HS-5 (cell line): ENCODE measurements around the gene CTNNA2.

Experiments used
- DNase-seq: peaks from one replicate; pipeline ENCODE4 v3.0.0-alpha.2; 2012; ENCODE audit warnings: low read depth

The CTNNA2 gene

DNA sequence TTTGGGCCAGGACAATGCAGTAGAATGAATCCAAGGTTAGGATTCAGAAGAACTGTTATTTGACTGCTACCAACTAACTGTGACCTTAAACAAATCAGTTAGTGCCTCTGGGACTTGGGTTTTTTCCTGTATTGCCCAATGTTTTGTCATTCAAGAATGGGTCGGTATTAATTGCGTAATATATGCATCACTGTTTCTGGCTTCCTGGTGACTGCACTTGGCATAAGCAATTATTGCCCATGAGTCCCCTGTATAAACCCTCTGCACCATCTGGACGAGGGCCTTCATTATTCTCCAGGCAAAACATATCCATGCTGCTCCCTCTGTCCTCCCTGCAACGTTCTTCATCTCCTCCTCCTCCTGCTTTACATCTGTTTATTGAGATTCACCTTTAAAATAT is 1047.5 kb downstream of the CTNNA2 start:
- peak; percentile 40 for DNase-seq

DNA sequence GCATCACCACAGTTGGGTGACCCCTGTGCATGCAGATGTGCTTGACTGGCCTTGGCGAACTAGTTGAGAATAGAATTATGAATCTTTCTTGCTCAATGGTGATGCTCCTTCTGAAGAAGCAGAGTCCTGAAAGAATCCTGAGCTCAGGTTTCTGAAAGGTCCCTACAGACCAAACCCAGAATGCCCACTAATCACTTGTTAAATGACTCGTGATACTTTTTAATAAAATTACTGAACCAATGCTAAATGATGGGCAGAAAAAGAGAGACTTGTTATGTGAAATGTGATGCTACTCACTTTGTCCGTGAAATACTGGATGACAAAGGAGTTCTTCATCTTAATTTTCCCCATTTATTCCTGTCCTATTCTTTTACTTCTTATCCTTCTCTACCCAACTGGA is 1055.2 kb downstream of the CTNNA2 start:
- no peak for DNase-seq

DNA sequence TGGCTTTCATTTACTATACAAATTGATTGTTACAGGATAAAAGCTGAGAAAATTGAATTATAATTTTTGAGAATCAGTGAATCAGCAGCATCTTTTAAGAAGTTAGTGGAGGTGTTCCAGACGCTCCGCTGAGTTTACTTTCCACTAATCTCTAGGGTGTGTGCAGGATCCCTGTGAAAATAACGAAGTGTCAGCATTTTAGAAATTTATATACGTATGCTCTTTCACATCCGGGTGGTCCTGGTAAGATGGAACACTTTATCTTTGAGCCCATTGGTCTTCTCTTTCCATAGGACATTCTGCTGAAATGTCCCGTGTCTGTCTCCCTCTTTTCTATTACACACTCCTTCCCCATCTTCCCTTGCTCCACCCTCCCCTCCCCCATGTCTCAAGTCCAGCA is 1060.3 kb downstream of the CTNNA2 start:
- DNase-seq: no peak

DNA sequence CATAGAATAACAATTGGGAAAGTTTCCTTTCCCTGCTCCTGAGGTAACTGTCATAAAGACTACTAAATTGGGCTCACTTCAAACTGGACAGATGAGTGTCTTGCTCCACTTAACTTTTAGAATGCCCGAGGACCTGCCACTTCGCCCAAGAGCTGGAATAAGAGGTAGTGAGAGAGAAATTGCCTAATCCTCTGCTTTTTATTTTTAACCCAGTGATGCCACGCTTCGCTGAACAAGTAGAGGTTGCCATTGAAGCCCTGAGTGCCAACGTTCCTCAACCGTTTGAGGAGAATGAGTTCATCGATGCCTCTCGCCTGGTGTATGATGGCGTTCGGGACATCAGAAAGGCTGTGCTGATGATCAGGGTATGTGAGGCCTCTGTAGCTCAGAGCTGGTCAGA is 1061.1 kb downstream of the CTNNA2 start:
- no peak for DNase-seq

DNA sequence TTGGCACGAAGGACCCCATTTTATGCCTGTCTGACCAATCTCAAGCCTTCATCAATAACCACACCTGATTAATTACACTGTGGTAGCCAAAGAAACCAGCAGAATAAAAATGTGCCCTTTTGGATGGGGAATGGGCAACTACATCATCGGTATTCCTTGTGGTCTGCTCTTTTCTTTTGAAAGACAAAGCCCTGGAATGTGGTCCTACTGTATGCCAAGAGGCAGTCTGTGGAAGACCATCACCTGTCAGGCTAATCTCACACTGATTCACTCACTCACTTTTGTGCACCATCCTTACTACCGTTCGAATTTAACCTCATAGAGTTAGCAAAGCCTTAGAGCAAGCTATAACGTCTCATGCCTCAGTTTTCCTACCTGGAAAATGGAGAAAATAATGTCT is 1066.9 kb downstream of the CTNNA2 start:
- no peak for DNase-seq

DNA sequence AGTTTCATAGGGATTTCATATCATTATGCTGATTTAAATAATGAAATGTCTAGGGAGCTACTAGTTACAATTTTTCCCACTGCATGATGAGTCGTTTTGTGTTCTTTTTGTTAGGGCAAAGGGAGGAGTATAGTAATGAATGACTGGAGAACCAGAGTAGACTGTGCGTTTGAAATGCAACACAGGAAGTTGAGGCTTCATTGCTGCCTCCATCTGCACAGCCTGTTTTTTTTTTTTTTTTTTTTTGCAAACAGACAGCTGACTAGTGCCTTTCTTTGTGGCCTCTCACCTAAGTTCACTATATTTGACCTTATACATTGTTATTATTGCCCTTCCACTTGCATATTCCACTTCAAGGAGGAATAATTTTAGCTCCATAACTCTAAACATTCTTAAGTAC is 1078.4 kb downstream of the CTNNA2 start:
- DNase-seq: no peak

DNA sequence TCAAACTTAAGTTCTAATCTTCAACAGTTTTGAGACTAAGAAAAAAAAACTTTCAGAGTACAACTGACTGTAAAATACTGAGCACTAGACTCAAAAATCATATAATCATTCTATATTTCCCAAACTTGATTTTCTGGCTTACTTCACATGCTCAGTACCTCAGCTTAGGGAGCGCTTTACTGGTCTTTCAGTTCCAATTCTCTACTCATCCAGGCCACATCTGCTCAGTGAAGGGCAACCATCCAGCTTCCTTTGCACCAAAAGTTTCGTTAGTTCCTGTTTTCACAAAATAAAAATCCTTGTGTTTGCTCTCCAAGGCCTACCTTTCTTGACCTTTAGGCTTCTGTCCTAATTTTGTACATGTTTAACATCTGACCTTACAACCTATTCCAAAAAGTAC is 1079.3 kb downstream of the CTNNA2 start:
- no peak for DNase-seq

DNA sequence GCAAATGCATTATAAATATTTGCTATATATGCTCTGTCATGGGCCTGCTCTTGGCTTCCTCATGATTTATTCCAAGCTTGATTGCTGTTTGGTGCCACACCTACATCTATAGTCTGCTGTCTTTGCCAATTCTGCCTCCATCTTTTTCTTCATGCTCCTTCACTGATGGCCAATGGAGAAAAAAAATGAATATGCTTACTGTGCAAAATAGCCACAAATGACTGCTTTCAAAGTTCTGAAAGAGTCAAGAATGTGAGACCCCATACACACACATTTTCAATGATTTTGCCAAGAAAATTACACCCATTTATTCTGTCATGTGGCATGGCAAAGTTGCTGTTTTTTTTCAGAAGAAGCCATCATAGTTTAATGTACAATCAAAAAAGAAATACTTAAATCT is 1097.3 kb downstream of the CTNNA2 start:
- no peak for DNase-seq

DNA sequence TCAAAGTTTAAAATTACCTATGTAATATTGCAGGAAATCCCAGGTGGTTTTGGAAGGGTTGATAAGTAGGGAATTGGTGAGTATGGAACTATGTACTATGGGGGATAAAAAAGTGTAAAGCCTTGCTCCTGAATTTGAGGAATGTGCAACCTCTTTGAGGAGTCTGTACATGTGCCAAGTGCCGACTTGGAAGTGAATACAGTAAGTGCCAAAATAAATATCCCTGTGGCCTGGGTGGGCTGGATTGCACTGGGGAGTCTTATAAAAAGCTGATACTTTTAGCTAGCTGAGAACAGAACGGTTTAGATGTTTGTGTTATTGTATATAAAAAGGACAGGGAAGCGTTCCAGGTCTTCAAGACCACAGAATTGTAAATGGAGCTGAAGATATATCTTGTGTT is 1108.8 kb downstream of the CTNNA2 start:
- DNase-seq: no peak

DNA sequence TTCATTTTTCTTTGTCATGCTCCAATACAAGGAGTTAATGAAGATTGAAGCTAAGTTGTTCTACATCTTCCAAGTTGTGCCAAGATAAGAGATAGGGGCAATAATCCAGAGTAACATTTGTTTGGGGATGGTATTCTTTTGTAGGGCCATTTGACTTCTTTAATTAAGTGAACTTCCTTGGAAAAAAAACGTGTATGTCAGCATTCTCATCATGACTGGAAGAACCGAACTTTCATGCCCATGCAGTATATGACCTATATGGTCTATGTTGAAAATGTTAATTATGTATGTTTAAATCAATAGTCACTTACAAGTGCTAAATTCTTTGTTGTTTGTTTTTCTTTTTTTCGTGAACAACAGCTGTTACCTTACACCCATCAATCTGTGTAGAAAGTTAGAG is 1111.2 kb downstream of the CTNNA2 start:
- DNase-seq: no peak

DNA sequence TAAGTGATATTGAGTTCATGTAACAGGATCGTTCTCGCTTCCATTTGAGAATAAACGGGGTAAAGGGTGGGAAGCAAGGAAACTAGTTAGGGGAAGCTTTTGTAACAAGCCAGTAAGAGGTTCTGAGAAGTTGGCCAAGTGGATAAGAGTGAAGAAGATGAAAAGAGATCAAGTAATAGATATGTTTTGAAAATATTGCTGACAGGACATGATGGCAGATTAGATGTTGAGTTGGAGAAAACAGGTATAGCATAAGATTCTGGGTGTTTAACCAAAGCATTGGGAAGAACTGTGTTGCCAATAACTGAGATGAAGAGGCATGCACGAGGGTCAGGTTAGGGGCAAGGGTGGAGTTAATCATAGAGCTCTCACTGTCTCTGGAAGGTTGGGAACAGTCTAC is 1121.7 kb downstream of the CTNNA2 start:
- DNase-seq: no peak

DNA sequence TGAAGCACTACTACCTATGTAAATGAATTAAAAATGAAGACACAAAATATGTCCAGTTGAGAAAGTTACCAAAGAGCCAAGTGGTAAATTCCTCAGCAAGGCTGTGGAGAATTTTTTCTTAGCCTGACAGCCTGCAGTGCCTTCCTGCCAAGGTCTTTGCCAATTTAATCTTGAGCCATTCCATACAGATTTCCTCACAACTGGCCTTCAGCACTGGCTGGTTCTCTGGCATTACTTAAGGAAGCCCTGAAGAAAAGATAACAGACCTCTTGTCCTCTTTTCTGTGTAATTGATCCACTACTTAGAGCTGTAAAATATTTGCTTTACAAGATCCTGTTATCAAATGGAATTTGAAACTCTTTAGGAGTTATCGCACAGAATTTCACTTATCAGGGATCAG is 1125.9 kb downstream of the CTNNA2 start:
- no peak for DNase-seq

DNA sequence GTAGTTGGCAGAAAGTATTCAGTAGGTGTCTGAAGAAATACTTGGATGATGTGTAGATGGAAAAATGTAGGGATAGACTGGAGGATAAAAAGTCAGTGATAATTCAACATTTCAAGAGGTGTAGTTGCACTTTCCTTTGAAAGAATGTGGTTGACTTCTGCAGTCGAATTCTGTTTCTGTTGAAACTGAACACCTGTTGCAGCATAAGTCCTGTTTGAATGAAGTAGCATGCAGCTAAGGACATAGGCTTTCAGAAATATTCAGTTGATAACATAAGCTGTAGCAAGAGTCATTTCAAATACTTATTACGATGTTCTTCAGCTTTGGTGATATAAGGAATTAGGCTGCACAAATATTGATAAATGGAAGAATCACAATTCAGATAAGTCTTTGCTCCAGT is 1129.6 kb downstream of the CTNNA2 start:
- no peak for DNase-seq

DNA sequence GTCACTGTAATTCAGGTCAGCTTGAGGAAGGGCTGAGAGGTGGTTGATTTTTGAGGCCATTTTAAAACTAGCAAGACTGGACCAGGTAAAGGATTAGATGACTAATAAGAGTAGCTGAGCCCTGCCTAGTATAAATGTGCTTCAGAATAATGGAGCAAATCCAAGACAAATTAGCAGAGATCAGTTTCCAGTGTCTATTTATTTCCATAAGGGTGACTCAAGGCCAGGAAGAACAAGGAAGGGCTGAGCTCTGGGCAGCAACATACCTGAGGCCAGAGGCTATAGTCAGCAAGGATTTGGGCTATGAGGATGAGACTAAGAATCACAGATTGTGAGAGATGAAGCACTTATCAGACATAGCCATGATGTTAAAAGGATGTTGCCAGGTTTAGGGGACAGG is 1130.7 kb downstream of the CTNNA2 start:
- DNase-seq: no peak

DNA sequence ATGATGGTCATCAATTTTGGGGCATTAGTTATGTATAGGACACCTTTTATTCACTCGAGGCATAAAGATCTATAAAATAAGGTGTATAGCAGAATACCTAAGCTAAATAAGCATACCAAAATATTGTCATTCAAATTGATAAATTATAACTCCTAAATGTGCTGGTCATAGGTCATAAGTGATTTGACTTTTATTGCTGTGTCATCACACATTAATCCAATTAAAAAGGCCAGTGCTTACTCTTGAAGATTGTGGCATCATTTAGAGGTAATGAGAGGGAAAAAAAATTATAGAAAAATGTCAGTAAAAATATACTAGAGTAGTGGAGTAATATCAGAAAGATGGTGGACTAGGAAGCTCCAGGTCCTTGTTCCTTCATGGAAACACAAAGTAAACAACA is 1138.6 kb downstream of the CTNNA2 start:
- DNase-seq: no peak

DNA sequence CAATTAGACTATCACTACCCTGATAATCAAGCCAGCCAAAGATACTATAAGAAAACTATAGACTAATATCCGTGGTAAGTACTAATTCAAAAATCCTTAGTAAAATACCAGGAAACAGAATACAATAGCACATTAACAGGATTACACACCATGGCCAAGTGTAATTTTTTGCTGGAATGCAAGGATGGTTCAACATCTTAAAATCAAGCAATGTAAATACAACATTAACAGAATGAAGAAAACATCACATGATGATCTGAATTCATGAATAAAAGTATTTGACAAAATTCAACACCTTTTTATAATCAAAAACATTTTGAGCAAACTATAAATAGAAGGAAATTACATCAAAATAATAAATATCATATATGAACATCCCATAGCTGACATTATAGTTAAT is 1142.4 kb downstream of the CTNNA2 start:
- DNase-seq: no peak

DNA sequence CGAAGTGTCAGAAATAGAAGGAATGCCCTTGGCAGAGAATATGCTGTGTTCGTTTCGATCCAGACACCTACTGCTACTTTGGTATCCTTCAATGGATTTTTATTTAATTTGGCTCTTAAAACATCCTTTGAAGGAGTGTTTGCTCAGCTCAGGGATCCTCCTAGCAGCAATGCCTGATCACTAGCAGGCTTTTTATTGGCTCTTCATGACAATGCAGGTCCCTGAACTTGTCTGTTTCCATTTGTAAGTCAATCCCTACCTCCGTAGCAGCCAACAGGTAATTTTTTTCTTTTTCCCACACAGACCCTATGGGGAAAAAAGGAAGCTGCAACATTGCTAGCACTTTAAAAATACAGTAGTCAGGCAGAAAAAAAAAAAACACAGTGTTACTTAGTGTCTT is 1157.9 kb downstream of the CTNNA2 start:
- no peak for DNase-seq

DNA sequence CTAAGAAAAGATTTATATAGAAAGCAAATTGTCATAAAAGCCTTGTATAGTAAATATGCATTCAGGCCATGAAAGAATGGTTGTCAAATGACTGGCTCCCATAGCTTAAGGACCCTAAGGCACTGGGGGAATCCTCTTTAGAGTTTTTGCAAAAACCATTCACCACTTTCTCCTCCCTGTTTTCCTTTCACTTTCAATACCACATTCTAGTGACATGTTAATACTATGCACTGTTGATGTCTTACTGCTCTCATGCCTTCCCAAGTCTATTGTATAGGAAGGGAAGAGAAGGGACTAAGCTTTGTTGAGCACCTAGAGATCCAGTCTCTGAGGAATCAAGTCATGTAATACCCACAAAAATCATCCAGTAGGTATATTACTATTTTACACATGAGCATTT is 1174.7 kb downstream of the CTNNA2 start:
- no peak for DNase-seq

DNA sequence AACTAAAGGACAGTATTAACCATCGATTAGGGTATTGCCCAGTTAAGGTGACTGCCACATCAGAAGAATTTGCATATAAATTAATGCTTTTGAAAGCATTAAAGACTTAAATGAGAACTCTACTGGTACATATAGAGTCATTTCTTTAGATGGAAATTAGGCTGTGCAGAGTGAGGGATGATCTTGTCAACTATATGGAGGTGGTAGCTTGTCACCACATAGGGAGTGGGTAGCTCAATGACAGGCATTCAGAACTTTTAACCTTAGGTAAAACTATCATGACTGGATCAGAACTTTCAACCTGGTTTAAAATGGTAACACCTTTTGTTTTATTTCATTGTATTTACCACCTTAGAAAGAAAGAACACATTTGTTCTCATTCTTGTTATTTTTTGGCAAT is 1176.3 kb downstream of the CTNNA2 start:
- DNase-seq: no peak
